HUES48 (cell line): ENCODE data around the gene FLYWCH1.
"Not testable (repeated sequence)": the region's sequence is repeated elsewhere in the genome, so short reads cannot be mapped to it uniquely, and the experiment has no call there.

Experiments used
- H3K27ac ChIP-seq: one replicate; pipeline ENCODE4 v1.7.0; 2013; ENCODE audit warnings: low read depth, low read length, inconsistent platforms
- H3K27me3 ChIP-seq: 2 replicates; pipeline ENCODE4 v1.6.1; 2013; ENCODE audit warnings: mild to moderate bottlenecking, low read length; ENCODE audit not compliant: control insufficient read depth, insufficient read depth
- H3K36me3 ChIP-seq: 2 replicates; pipeline ENCODE4 v1.6.1; 2013; ENCODE audit warnings: low read length; ENCODE audit not compliant: control insufficient read depth, insufficient read depth
- H3K4me1 ChIP-seq: 2 replicates; pipeline ENCODE4 v1.6.1; 2013; ENCODE audit warnings: mild to moderate bottlenecking, low read length; ENCODE audit not compliant: control insufficient read depth, insufficient read depth
- H3K4me3 ChIP-seq: 2 replicates; pipeline ENCODE4 v1.5.1; 2013; ENCODE audit warnings: mild to moderate bottlenecking, low read depth, low read length
- H3K9ac ChIP-seq: 2 replicates; pipeline ENCODE4 v1.6.1; 2013; ENCODE audit warnings: mild to moderate bottlenecking, low read depth, low read length, moderate library complexity
- H3K9me3 ChIP-seq: 2 replicates; pipeline ENCODE4 v1.6.1; 2013; ENCODE audit warnings: low read length; ENCODE audit not compliant: control insufficient read depth, insufficient read depth

The FLYWCH1 gene

DNA sequence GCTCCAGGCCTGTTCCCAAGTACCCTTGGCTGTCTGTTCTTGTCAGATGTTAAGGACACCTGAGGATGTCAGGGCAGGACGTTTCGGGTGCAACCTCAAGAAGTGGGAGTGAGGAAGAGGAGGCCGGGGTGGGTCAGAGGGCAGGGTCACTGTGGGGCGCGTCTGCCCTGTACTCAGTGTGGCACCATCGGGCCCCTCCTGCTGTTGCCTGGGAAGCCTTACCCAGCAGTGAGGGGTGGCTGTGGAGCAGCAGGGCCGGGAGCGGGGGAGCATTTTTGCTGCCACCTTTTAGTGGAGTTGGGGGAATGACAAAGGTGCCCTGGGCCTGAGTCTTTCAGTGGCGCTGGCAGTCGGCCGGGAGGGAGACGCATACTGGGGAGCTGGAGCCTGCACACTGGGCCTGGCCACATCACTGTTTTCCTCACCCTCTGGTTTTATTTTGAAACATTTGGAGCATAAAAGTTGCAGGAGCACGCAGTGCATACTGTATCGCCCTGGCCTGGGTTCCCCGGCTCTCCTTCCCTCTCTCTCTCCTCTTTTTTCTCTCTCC, 11.1 kb upstream of the FLYWCH1 start:
- 0 out of 2 replicates have a peak, but pooled peaks cover 4% of the 10 kb centered on the region for H3K36me3 ChIP-seq
- H3K27me3 ChIP-seq, result no peaks in the 10 kb centered on the region
- H3K4me1 ChIP-seq, result peaks cover 4% of the 10 kb centered on the region; the same call in 1 of the 2 replicates
- H3K27ac ChIP-seq, result no peak overlapping the region
- no peaks in the 10 kb centered on the region for H3K9me3 ChIP-seq
- H3K9ac ChIP-seq, result no peak overlapping the region
- H3K4me3 ChIP-seq, result no peak overlapping the region

DNA sequence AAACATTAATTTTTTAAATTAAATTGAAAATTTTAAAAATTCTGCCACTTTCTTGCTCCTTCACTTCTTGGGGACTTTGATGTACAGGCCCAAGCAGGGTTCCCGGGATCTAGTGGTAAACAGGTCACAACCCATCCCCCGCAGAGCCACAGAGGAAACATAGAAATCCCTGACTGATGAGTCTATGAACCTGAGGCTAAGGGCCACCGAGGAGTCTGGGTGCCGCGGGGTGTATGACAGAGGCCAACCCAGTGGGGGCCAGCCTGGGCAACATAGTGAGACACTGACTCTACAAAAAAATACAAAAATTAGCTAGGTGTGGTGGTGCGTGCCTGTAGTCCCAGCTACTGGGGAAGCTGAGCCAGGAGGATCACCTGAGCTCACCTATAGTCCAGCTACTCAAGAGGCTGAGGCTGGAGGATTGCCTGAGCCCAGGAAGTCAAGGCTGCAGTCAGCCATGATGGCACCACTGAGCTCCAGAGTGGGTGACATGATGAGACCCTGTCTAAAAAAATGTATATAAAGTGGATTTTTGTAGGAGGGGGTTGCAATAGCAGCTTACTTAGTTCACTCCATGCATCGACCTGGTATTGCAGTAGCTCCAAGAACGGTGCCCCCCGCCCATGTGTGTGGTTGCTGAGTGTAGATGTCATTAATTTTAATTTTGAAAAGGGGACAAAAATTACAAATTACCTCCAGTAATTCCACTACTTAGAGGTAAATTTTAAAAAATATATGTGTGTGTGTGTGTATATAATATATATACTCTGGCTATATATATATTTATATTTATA, 9.2 kb upstream of the FLYWCH1 start:
- Histone ChIP-seq H3K27ac (no peak overlapping the region), H3K4me1 (peaks cover 6% of the 10 kb centered on the region; the same call in 1 of the 2 replicates), H3K9me3 (no peaks in the 10 kb centered on the region), H3K4me3 (no peak overlapping the region), H3K27me3 (no peaks in the 10 kb centered on the region), H3K9ac (no peak overlapping the region), H3K36me3 (no peaks in the 10 kb centered on the region)

GRCh38 chr16:2904100-2904921, 7.4 kb upstream of the FLYWCH1 start:
- no peaks in the 10 kb centered on the region for H3K27me3 ChIP-seq
- H3K36me3 ChIP-seq, result no peaks in the 10 kb centered on the region
- peak overlapping the region; percentile 73 for H3K9ac ChIP-seq
- no peaks in the 10 kb centered on the region for H3K9me3 ChIP-seq
- H3K4me1 ChIP-seq, result peaks cover 6% of the 10 kb centered on the region; the same call in 1 of the 2 replicates
- H3K27ac ChIP-seq, result peak overlapping the region; percentile 86
- H3K4me3 ChIP-seq, result peak overlapping the region; percentile 98

DNA sequence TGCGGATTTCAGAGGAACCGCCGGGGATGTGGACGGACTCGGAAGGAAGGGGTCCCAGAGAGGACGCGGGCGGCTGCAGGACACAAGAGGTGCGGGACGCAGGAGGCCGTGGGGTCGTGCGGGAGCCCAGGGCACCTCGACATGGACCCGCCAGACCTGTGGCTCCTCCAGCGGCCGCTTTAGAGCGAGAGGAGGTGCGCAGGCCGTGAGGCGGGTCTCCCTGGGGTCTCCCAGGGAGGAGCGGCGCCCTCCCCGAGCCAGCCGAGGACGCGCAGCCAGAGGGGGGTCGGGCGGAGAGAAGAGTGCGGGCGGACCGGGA, 6.8 kb upstream of the FLYWCH1 start:
- H3K4me1 ChIP-seq, result peaks cover 6% of the 10 kb centered on the region; the same call in 1 of the 2 replicates
- H3K36me3 ChIP-seq, result no peaks in the 10 kb centered on the region
- no peaks in the 10 kb centered on the region for H3K9me3 ChIP-seq
- no peaks in the 10 kb centered on the region for H3K27me3 ChIP-seq
- H3K27ac ChIP-seq, result peak overlapping the region; percentile 86
- peak overlapping the region; percentile 98 for H3K4me3 ChIP-seq
- H3K9ac ChIP-seq, result peak overlapping the region; percentile 73

DNA sequence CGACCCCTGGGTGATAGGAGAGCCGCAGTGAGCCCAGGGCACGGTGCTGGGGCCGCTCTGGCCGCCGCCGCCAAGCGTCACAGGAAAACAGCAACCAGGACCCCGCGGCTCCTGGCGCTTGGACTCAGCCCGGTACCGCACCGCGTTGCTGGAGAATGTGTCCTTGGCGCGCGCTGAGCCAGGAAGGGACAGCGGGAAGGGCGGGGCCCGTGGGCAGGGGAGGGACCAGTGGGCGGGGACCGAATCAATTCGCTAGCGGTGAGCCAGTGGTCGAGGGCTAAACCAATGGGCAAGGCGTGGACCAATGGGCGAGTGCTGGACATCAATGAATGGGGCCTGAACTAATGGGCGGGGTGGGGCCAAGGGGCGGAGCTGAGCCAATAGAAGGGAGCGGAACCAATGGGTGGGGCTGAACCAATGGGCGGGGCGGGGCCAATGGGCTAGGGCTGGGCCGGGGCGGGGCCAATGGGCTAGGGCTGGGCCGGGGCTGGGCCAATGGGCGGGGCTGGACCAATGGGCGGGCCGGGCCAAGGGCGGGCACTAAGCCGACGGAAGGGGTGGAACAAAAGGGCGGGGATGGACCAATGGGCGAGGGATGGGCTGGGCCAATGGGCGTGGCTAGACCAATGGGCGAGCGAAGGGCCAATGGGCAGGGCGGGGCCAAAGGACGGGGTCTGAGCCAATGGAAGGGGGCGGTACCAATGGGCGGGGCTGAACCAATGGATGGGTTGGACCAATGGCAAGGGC, 6.3 kb upstream of the FLYWCH1 start:
- Histone ChIP-seq H3K4me1 (peaks cover 6% of the 10 kb centered on the region; the same call in 1 of the 2 replicates), H3K36me3 (no peaks in the 10 kb centered on the region), H3K27ac (peak overlapping the region; percentile 86), H3K4me3 (peak overlapping the region; percentile 98), H3K27me3 (no peaks in the 10 kb centered on the region), H3K9me3 (no peaks in the 10 kb centered on the region), H3K9ac (peak overlapping the region; percentile 73)

DNA sequence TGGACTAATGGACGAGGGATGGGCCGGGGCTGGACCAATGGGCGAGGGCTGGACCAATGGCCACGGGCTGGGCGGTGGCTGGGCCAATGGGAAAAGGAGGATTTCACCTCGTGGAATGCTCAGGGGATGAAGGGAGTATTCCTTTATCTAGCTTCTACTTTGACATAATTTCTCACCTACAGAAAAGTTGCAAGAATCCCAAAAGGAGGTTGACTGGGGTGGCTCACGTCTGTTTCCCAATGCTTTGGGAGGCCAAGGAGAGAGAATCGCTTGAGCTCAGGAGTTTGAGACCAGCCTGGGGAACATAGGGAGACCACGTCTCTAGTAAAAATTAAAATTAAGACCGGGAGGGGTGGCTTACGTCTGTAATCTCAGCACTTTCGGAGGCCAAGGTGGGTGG, 5.7 kb upstream of the FLYWCH1 start:
- Histone ChIP-seq H3K4me1 (peaks cover 6% of the 10 kb centered on the region; the same call in 1 of the 2 replicates), H3K4me3 (0 out of 2 replicates have a peak overlapping the region, but pooled peaks have one; percentile 34), H3K36me3 (no peaks in the 10 kb centered on the region), H3K27me3 (no peaks in the 10 kb centered on the region), H3K27ac (no peak overlapping the region), H3K9me3 (no peaks in the 10 kb centered on the region), H3K9ac (no peak overlapping the region)

DNA sequence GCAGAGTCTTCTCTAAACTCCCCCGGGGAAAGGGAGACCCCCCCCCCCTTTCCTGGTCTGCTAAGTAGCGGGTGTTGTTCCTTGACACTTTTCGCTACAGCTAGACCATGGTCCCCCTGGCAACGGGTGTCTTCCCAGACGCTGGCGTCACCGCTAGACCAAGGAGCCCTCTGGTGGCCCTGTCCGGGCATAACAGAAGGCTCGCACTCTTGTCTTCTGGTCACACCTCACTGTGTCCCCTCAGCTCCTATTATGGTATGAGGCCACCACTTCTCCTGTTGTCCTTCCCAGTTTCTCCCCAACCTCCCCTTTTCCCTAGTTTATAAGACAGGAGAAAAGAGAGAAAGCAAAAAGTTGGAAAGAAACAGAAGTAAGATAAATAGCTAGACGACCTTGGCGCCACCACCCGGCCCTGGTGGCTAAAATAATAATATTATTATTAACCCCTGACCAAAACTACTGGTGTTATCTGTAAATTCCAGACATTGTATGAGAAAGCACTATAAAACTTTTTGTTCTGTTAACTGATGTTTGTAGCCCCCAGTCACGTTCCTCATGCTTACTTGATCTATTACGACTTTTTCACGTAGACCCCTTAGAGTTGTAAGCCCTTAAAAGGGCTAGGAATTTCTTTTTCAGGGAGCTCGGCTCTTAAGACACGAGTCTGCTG, 4.5 kb upstream of the FLYWCH1 start:
- H3K36me3 ChIP-seq, H3K9ac ChIP-seq, H3K27me3 ChIP-seq, H3K4me1 ChIP-seq, H3K27ac ChIP-seq, H3K4me3 ChIP-seq, H3K9me3 ChIP-seq: not testable (repeated sequence)

GRCh38 chr16:2910441-2910969, 1.2 kb upstream of the FLYWCH1 start:
- Histone ChIP-seq H3K27ac (no peak overlapping the region), H3K36me3 (0 out of 2 replicates have a peak, but pooled peaks cover 2% of the 10 kb centered on the region), H3K9ac (no peak overlapping the region), H3K27me3 (peaks cover 9% of the 10 kb centered on the region), H3K4me1 (peaks cover 9% of the 10 kb centered on the region; the same call in 1 of the 2 replicates), H3K9me3 (no peaks in the 10 kb centered on the region), H3K4me3 (no peak overlapping the region)

- peak overlapping the region; percentile 63 for H3K4me3 ChIP-seq
- H3K27me3 ChIP-seq, result peaks cover 9% of the 10 kb centered on the region
- H3K9ac ChIP-seq, result peak overlapping the region; percentile 30; the same call in 1 of the 2 replicates
- H3K9me3 ChIP-seq, result no peaks in the 10 kb centered on the region
- H3K27ac ChIP-seq, result no peak overlapping the region
- 0 out of 2 replicates have a peak, but pooled peaks cover 2% of the 10 kb centered on the region for H3K36me3 ChIP-seq
- peaks cover 7% of the 10 kb centered on the region; the same call in 1 of the 2 replicates for H3K4me1 ChIP-seq
These were observed 834 bp downstream of the FLYWCH1 start for GRCh38 chr16:2912330-2913199.
